AG09319 (cell line): ENCODE results near the gene ASCL4.

Source experiments
- DNase-seq: peaks from one replicate; pipeline ENCODE4 v3.0.0-alpha.2; 2010; ENCODE audit warnings: low read depth; ENCODE audit errors: extremely low read depth
- CTCF ChIP-seq: IDR thresholded peaks from 2 replicates; pipeline ENCODE4 v1.5.1; 2011; ENCODE audit warnings: low read depth, mild to moderate bottlenecking, inconsistent platforms, low read length, moderate library complexity

ASCL4 gene

GRCh38 chr12:107817250-107817649 lies 42.7 kb downstream of the ASCL4 start:
- TF ChIP-seq CTCF = no peak
- DNase-seq = no peak

- TF ChIP-seq CTCF = no peak
- DNase-seq = no peak
These were observed 44.5 kb downstream of the ASCL4 start for GRCh38 chr12:107818984-107819383.

GRCh38 chr12:107822356-107822755 lies 47.9 kb downstream of the ASCL4 start:
- TF ChIP-seq CTCF = no peak
- no peak for DNase-seq
